GM12875 (cell line): ENCODE results near the gene METTL25.

Source experiments
- H3K4me3 ChIP-seq: one replicate; pipeline ENCODE4 v1.5.1; 2011; ENCODE audit warnings: low read depth, low read length, control low read depth
- CTCF ChIP-seq: IDR thresholded peaks from 2 replicates; pipeline ENCODE4 v1.5.1; 2011; ENCODE audit warnings: low read depth, mild to moderate bottlenecking, control low read depth, inconsistent platforms, low read length, moderate library complexity, borderline replicate concordance; ENCODE audit not compliant: insufficient read depth

The METTL25 gene

GRCh38 chr12:82415402-82415801 is 57.1 kb downstream of the METTL25 start:
- TF ChIP-seq CTCF: no peak
- H3K4me3 ChIP-seq: no peak overlapping the region

GRCh38 chr12:82425241-82425640 is 66.9 kb downstream of the METTL25 start:
- TF ChIP-seq CTCF: no peak
- H3K4me3 ChIP-seq: no peak overlapping the region

- no peak for TF ChIP-seq CTCF
- no peak overlapping the region for H3K4me3 ChIP-seq
These were observed 67.8 kb downstream of the METTL25 start for GRCh38 chr12:82426081-82426480.

GRCh38 chr12:82426586-82426985 is 68.3 kb downstream of the METTL25 start:
- no peak for TF ChIP-seq CTCF
- H3K4me3 ChIP-seq: no peak overlapping the region

GRCh38 chr12:82430541-82431145 is 72.3 kb downstream of the METTL25 start:
- no peak for TF ChIP-seq CTCF
- H3K4me3 ChIP-seq: no peak overlapping the region

- no peak overlapping the region for H3K4me3 ChIP-seq
- TF ChIP-seq CTCF: no peak
These were observed 76.1 kb downstream of the METTL25 start for GRCh38 chr12:82434392-82434911.

GRCh38 chr12:82436354-82436753 is 78.0 kb downstream of the METTL25 start:
- TF ChIP-seq CTCF: no peak
- no peak overlapping the region for H3K4me3 ChIP-seq
